Choroid plexus epithelial cell (primary cell): ENCODE results near the gene FAM193A.

Source experiments
- DNase-seq: peaks from one replicate; pipeline ENCODE4 v3.0.0-alpha.2; 2010; ENCODE audit warnings: low read depth
- H3K4me3 ChIP-seq: 2 replicates; pipeline ENCODE4 v1.5.1; 2011; ENCODE audit warnings: low read depth, mild to moderate bottlenecking, control low read depth, low read length, moderate library complexity
- TF ChIP-seq, protein P1 (sequence below): conservative IDR thresholded peaks from 2 replicates; pipeline ENCODE4 v1.5.1; 2011; ENCODE audit warnings: low read depth, mild to moderate bottlenecking, control low read depth, inconsistent platforms, low read length, moderate library complexity

FAM193A gene

DNA sequence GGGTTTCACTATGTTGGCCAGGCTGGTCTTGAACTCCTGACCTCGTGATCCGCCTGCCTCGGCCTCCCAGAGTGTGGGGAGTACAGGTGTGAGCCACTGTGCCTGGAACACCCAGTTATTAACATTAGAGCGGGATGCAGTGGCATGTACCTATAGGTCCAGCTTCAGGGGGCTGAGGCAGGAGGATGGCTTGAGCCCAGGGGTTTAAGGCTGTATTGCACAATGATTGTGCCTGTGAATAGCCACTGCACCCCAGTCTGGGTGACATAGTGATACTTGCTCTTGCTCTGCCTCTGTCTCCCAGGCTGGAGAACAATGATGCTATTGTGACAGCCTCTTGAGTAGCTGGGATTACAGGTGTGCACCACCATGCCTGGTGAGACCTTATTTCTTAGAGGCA is 39.8 kb downstream of the FAM193A start:
- TF ChIP-seq, protein P1, sequence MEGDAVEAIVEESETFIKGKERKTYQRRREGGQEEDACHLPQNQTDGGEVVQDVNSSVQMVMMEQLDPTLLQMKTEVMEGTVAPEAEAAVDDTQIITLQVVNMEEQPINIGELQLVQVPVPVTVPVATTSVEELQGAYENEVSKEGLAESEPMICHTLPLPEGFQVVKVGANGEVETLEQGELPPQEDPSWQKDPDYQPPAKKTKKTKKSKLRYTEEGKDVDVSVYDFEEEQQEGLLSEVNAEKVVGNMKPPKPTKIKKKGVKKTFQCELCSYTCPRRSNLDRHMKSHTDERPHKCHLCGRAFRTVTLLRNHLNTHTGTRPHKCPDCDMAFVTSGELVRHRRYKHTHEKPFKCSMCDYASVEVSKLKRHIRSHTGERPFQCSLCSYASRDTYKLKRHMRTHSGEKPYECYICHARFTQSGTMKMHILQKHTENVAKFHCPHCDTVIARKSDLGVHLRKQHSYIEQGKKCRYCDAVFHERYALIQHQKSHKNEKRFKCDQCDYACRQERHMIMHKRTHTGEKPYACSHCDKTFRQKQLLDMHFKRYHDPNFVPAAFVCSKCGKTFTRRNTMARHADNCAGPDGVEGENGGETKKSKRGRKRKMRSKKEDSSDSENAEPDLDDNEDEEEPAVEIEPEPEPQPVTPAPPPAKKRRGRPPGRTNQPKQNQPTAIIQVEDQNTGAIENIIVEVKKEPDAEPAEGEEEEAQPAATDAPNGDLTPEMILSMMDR, result no peak
- no peak overlapping the region for H3K4me3 ChIP-seq
- DNase-seq, result no peak

GRCh38 chr4:2578106-2578505 is 41.7 kb downstream of the FAM193A start:
- H3K4me3 ChIP-seq, result no peak overlapping the region
- TF ChIP-seq, protein P1, result no peak
- DNase-seq, result no peak

- TF ChIP-seq, protein P1, result no peak
- DNase-seq, result no peak
- H3K4me3 ChIP-seq, result no peak overlapping the region
These were observed 43.5 kb downstream of the FAM193A start for GRCh38 chr4:2579910-2580309.

DNA sequence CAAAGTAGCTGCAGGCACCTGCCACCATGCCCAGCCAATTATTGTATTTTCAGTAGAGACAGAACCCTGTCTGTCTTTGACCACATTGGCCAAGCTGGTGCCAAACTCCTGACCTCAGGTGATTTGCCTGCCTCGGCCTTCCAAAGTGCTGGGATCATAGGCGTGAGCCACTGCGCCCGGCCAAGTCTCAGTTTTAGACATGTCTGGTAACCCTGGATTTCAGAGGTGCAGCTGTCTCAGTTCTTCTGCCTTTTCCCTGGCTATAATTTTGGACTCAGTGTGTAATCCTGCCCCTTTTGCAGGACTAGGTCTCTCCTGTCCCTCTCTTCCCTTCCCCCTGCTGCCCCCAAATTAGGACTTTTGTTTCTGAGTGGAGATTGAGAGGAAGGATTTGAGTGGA is 46.6 kb downstream of the FAM193A start:
- DNase-seq, result no peak
- TF ChIP-seq, protein P1, result no peak
- H3K4me3 ChIP-seq, result no peak overlapping the region

DNA sequence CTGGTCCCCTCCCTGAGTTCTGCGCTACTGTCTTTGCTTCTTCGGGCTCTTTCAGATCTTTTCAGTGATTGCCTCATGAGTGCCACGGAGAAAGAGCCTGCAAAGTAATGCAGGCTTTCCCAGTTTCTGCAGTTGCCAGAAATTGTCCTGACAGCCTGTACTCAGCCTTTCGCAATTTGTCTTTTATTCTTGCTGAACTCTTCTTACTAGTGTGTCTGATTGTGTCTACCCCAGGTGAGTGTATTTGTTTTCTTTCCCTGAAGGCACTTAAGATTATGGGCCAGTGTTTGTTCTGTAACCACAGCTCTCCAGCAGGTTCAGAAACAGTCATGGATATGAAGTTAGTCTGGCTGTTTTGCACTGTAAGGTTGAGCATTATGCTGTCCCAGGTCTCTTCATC is 47.1 kb downstream of the FAM193A start:
- TF ChIP-seq, protein P1, result no peak
- no peak overlapping the region for H3K4me3 ChIP-seq
- DNase-seq, result peak; percentile 58

DNA sequence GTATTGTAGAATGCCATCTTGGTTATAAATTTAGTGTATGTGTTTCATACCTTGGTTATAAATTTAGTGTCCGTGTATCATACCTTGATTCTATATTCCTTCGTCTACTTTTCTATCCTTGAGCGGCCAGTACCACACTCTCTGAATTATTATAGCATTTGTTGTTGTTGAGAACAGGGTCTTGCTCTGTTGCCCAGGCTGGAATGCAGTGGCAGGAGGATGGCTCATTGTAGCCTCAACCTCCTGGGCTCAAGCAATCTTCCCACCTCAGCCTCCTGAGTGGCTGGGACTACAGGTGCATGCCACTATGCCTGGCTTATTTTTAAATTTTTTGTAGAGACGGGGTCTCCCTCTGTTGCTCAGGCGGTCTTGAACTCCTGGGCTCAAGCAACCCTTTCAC is 50.1 kb downstream of the FAM193A start:
- DNase-seq, result no peak
- TF ChIP-seq, protein P1, result no peak
- no peak overlapping the region for H3K4me3 ChIP-seq

DNA sequence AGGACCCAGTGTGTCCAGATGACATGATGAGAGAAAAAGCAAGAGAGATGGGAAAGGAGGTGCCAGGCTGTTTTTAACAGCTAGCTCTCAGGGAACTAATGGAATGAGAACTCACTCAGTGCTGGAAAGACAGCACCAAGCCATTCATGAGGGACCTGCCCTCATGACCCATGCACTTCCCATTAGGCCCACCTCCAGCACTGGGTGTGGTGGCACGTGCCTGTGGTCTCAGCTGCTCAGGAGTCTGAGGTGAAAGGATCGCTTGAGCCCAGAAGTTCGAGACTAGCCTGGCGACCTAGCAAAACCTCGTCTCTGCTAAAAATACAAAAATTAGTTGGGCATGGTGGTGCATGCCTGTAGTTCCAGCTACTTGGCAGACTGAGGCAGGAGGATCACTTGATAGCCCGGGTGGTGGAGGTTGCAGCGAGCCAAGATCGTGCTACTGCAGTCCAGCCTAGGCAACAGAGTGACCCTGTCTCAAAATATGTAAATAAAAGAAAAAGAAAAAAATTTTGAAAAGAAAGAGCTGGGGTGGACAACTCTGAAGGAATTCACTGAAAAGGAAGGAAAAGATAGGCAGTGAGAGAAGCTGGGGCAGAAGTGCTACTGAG is 50.9 kb downstream of the FAM193A start:
- DNase-seq, result no peak
- TF ChIP-seq, protein P1, result no peak

More for the DNA sequence above, 50.9 kb downstream of the FAM193A start:
- H3K4me3 ChIP-seq, result no peak overlapping the region
